Activated CD4-positive, CD25-positive, alpha-beta regulatory T cell (primary cell): Measurements from ENCODE around the gene MAP3K15.

ENCODE experiments used
- DNase-seq, 4 experiments: peaks; one replicate each; lab custom pipeline; 2025; lab: John Stamatoyannopoulos, UW

The MAP3K15 gene

DNA sequence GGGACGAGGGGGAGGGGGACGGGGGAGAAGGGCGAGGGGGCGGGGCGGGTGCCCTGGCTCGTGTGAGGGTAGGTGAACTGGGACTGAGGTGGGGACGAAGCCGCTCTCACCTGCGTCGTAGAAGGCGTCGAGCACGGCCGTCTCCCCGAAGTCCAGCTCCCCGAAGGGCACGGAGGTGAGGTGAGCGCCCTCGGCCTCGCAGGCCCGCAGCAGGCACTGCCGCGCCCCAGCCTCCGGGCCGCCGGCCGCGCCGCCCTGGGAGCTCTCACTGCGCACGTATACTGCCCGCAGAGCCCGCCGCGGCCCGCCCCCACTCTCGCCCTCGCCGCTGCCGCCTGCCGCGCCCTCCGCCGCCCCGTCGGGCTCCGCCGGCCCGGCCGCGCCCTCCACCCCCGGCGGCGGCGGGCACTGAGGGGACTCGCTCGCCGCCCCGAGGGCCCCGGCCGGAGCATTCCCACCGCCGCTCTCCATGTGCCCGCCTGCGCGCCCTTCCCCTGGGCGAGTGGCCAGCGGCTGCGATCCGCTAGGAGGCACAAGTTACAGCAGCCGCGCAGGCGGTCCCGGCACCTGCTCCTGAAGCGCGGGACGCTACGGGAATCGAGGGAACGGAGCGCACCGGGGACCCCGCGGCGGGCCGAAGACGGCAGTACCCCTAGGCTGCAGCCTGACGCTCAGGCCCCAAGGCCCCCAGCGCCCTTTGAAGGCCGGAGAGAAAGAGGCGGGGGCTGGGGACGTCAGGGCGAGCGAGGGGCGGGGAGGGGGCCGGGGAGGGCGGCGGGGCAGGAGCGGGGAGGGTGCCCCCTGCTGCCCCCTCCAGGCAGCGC is at the start of gene MAP3K15:
Gene MAP3K15 (minus strand): TSS at position 718 of the 824 bp plus-strand sequence. CDS start 247 bp downstream, at position 471.
- DNase-seq: peak in 1 of 4 experiments; percentile 0

DNA sequence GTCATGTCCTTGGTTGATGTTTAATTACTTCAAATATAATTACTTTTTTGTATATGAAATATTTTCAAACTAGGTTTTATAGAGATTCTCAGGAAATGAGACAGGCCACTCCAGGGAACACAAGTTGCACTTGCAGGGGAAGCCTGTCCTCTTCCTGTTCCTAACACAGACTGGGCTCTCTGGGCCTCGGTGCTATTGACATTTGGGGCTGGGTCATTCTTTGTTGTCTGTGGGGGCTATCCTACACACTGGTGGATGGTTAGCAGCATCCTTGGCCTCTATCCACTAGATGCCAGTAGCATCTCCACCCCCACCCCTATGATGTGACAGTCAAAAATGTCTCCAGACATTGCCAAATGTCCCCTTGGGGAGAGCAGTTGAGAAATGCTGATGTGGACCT is 49.3 kb upstream of the MAP3K15 start:
- no peak for DNase-seq

- no peak for DNase-seq
Observed at GRCh38 chrX:19563746-19564145, 48.4 kb upstream of the MAP3K15 start.

- no peak for DNase-seq
Observed at GRCh38 chrX:19563327-19563726, 48.0 kb upstream of the MAP3K15 start.

GRCh38 chrX:19560611-19561010 is 45.3 kb upstream of the MAP3K15 start:
- no peak for DNase-seq

GRCh38 chrX:19557822-19558221 is 42.5 kb upstream of the MAP3K15 start:
- no peak for DNase-seq

- DNase-seq: no peak
Observed at GRCh38 chrX:19556202-19556601, 40.9 kb upstream of the MAP3K15 start.

DNA sequence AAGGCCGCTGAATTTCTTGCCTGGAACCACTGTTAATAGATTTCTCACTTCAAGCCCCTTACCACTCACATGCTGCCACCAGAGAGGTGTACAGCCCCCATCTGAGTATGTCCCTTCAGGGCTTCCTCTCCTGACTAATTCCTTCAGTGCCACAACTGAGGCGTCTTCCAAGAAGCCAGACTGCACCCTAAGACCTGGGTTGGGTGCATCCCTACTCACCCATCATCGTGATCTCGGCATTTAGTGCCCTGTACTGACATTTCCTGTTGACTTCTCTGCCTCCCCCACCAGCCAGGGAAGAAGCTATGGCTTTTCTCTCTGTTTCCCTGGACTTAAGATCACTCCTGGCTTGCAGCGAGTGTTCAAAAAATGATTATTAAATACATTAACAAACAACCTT is 40.4 kb upstream of the MAP3K15 start:
- DNase-seq: no peak

DNA sequence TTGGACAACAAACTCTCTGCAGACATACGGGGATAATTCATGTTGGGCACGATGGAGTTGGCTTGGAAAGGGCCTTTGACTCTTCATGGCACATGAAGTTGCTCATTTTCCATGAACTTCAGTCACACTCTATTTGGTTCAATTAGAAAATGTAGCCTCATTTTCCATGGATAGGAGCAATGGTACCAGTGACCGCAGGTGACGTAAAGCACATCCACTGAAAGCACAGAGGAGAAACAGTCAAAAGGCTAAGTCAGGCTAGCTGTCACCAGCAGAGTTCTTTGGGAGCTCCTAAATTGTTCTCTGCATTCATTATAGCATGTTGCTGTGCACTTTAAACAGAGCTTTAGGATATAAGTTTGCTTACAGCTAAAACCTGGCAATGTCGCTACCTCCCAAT is 39.9 kb upstream of the MAP3K15 start:
- no peak for DNase-seq

DNA sequence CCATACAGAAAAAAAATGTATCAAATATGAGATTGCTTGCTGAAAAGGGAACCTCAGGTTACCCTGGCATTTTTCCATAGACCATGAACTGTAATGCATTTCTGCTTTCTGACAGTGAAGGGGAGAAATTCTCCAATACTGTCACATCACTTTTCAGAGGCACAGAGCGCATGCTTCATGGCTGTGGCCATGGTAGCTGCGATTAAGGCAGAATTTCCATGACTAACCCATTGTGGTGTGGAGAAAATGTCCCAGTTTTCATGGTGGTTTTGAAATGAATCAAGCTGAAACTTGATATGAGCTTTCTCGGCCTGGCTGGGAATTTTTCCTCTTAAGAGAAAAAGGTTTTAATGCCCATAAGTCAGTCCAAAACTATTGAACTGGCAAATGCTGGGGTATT is 39.5 kb upstream of the MAP3K15 start:
- DNase-seq: no peak

DNA sequence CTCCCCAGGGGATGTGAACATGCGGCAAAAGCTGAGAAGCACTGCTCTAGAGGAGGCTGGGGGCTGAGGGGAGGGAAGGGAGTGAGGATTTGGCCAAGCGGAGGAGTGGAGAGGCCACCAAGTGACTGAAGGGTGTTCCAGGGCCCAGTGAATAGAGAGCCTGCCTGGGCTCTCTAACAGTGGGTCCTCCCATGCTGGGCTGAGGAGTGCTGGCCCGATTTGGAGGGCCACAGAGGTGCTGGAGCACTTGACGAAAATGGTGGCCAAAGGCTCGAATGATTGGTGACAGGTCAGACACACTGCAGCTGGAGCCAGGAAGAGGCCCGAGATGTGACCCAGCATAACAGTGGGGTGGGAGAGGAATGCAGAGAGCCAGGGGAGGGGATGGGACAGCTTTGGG is 37.5 kb upstream of the MAP3K15 start:
- DNase-seq: no peak

DNA sequence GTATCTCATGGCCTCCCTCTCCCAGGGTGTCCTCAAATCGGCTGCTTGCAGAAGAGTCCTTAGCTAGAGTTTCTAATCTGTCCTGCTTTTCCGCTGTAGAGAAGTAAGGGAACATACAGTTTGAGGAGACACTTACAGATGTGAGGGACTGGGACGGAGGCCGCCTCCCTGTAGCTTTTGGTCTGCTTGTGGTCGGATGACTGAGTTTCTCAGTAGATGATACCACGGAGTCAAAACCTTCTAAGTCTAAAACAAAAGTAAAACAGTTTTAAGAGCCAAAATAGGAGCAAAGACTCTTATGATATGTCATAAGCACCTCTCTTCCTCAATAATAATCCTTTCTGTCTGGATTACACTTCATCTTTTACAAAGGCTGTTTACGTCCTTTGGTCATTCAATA is 34.5 kb upstream of the MAP3K15 start:
- no peak for DNase-seq

DNA sequence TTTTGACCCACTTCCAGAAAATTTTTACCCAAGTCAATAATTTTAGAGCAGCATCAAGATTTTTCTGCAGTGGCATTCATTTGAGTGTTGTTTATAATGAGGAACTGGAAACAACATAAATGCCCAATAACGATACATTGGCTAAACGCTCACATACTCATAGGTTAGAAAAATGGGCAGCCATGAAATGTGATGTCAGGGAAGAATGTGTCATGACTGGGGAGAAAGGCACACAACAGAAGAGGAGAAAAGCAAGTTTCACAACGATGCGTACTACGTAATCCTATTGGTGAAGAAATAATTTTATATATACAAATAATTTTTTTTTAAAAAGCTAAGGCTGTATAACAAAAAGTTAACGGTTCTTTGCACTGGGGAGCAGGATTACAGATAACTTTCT is 33.6 kb upstream of the MAP3K15 start:
- no peak for DNase-seq

- no peak for DNase-seq
Observed at GRCh38 chrX:19548279-19548678, 33.0 kb upstream of the MAP3K15 start.

DNA sequence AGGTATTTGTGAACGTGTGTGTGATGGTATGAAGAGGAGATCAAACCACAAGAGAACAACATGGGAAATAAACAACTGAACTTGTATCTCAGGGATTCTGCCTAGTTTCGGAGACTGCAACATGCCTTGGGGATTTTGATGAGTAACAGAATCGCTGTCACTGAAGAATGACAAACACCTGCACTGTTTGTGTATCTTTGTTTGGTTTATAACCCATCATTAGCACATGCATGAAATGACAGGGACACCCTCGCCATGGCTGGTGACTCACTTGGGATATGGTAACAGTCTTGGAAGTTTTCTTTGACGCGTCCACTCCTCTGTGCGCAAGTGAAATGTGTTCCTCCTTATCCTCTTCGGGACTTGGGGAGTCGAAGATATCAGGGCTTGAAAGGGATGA is 30.3 kb upstream of the MAP3K15 start:
- DNase-seq: no peak

DNA sequence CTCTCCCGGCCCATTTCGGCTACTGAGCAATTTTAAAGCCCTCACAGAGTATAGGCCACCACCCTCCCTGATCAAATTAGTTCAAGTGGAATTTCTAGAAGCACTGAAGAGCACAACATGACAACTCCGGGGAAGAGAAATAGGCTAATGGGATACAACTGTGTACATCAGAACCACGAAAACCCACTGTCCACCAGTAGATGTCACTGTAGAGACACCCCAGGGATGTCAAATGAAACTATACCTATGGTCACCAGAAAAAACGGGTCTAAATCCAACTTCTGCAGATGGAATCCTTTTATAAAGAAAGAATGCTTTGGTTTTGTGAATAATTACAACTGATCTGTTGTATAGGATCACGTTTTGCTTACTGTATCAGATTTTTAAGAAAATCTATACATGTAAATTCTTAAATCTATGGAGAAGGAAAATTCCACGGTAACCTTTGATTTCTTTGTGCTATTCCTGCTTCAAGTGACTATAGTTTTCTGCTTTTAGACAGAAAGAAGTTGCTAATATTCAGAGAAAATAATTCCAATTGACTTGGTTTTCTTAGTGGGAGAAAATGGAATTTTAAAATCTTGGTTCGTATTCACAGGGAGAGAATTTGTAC is 29.5 kb upstream of the MAP3K15 start:
- peak in 3 of 4 experiments; percentile 0 to 2 (median 0) for DNase-seq

GRCh38 chrX:19543951-19544381 is 28.7 kb upstream of the MAP3K15 start:
- no peak for DNase-seq

- DNase-seq: no peak
Observed at GRCh38 chrX:19543020-19543715, 27.9 kb upstream of the MAP3K15 start.

GRCh38 chrX:19541931-19542330 is 26.6 kb upstream of the MAP3K15 start:
- no peak for DNase-seq

DNA sequence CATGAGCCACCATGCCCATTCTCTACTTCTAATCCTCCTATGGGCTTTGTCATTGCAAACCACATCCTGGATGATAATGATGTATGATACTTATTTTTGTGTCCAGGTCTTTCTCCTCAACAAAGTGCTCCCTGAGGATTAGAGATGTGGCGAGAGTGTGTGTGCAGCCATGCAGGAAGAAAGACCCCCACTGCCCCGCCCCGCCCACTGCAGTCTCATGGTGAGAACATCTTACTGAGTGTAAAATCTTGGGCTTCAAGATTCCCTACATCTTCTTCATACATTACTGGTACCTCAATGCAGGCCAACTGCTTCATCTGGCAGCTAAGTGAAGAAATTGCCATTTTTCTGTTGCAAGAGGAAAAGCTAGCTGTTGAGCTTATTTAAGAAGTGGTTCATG is 25.9 kb upstream of the MAP3K15 start:
- no peak for DNase-seq

- no peak for DNase-seq
Observed at GRCh38 chrX:19540076-19540475, 24.8 kb upstream of the MAP3K15 start.

- no peak for DNase-seq
Observed at GRCh38 chrX:19539665-19540064, 24.4 kb upstream of the MAP3K15 start.

GRCh38 chrX:19535476-19535875 is 20.2 kb upstream of the MAP3K15 start:
- DNase-seq: no peak
